Stimulated activated CD8-positive, alpha-beta memory T cell treated with anti-CD3 and anti-CD28 coated beads, Interleukin-7, amount 100 ng/mL, for 48 hours (primary cell): ENCODE results near the gene KRTAP22-1.

ENCODE experiments used
- DNase-seq, 2 donors: peaks; one replicate each; pipeline ENCODE4 v3.0.0-alpha.2; 2020; ENCODE audit warnings: low read depth in 1 of 2; ENCODE audit errors: extremely low read depth in 1 of 2

The KRTAP22-1 gene

DNA sequence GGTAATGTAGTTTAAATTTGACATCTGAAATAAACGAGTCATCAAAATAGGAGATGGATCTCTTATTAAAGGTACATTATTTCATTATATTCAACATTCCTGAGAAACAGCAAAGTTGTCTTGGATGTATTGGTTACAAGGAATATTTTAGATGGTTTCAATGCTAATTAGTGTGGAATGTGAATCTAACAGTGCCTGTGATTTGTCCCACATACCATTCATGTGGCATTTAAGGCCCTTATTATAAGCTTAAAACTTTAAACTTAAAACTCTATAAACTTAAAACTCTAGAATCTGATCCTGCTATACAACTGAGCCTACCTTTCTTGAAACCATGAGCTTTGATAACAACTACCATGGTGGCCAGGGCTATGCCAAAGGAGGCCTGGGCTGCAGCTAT is at the start of gene KRTAP22-1:
KRTAP22-1 (plus strand) TSS at position 301 of the 400 bp plus-strand sequence.
- DNase-seq: no peak

GRCh38 chr21:30552782-30553181 is 48.1 kb upstream of the KRTAP22-1 start:
- DNase-seq: no peak

GRCh38 chr21:30555095-30555494 is 45.8 kb upstream of the KRTAP22-1 start:
- DNase-seq: no peak

GRCh38 chr21:30561264-30561895 is 39.5 kb upstream of the KRTAP22-1 start, which contains the start of gene KRTAP19-7:
Gene KRTAP19-7, minus strand, starts transcription at chr21:30561314. Its CDS starts 25 bp downstream, at chr21:30561289.
- DNase-seq: no peak

DNA sequence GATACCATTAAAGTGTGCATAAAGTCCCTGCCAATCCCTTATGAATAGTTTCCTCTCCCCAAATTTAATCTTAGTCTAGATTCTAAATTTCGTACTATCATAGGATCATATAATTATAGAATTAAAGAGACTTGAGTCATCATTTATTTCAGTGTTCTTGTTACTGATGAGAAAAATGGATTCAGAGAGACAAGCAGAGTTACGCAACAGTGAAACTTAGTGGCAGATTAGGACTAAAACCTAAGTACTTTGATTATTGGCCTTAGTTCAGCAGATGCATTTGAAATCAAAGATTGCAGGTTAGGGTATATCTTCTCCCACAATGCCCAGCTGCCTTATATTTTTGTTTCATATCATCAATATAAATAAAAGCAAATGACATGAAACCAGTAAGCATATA is 38.9 kb upstream of the KRTAP22-1 start:
- DNase-seq: no peak

DNA sequence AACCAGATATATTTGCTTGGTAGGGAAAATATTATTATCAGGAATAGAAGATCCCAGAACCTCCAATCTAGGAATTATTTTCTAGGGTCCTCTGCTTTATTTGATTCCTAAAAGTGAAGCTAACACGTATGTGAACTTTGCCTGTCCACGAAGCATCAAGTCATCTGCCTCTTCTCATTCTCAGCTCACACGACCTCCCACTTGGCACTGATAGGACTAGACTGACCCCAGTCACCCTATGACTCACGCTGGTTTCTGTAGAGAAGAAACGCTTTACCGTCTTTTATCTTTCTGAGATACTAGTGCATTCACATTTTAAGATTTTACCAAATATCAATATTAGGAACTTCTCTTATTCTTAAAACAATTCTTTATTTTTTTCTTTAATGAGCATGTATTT is 37.8 kb upstream of the KRTAP22-1 start:
- no peak for DNase-seq

DNA sequence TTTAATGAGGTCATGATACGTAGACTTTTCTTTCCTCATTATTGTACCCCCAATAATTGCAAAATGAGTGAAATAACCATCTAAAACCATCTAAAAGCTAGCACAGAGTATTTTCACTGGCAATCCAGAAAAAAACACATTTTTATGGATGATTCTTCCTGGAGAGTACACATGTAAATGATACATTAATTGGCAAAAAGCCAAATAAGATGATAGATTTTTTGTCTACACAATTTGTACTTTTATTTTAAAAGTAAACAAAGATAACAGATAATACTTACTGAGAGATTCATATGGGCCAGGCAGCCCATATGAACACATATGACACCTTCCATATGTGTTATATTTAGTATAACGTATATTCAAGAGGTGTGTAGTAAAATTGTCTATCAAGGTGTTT is 37.3 kb upstream of the KRTAP22-1 start:
- no peak for DNase-seq

DNA sequence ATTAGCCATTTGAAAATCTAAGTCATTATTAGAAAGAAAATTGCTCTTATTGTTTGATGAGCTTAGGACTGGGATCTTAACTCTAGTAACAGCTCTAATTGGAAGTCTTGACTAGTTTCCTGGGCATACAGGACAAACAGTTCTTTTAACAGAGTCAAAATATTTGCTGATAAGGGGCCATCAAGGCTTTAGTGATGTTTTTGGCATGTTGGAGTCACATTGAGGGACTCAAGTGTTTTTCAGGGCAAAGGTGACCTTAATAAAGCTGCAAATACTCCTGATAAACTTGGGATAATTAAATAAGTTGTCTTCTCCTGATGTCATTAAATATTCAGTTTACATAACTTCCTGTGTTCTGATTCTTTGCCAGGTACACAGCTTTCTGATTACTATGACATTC is 33.3 kb upstream of the KRTAP22-1 start:
- no peak for DNase-seq

DNA sequence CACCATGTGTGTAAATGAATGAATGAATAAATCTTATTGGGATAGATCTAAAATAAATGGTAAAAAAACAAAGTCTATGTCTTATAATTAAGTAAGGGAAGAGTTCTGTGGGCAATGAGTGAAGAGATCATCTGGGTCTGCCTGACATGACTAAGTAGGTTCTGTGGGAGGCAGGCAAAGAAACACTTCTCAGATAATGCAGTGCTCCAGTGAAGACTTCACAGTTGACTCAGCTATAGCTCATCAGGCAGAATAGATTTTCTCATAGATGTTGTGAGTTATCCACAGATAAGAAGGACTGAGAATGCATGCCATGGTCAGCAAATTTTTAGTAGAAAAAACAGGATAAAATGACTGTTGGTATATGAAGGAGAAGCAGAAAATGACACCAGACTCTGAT is 23.1 kb upstream of the KRTAP22-1 start:
- DNase-seq: no peak

- no peak for DNase-seq
Measured at GRCh38 chr21:30579346-30579745, 21.5 kb upstream of the KRTAP22-1 start.

GRCh38 chr21:30580132-30580531 is 20.8 kb upstream of the KRTAP22-1 start:
- DNase-seq: no peak

GRCh38 chr21:30582870-30583269 is 18.0 kb upstream of the KRTAP22-1 start:
- DNase-seq: no peak

GRCh38 chr21:30590297-30590696 is 10.6 kb upstream of the KRTAP22-1 start, which contains the start of gene KRTAP22-2:
Gene KRTAP22-2, minus strand, starts transcription at chr21:30590397.
- no peak for DNase-seq

GRCh38 chr21:30592140-30592539 is 8.7 kb upstream of the KRTAP22-1 start, which contains the start of gene KRTAP6-3:
Gene KRTAP6-3, plus strand, starts transcription at chr21:30592440. Its CDS starts 6 bp downstream, at chr21:30592446.
- DNase-seq: no peak

GRCh38 chr21:30598802-30599201 is 2.1 kb upstream of the KRTAP22-1 start, which contains the start of gene KRTAP6-2:
Gene KRTAP6-2, minus strand, starts transcription at chr21:30598902. Its CDS starts 28 bp downstream, at chr21:30598874.
- no peak for DNase-seq

GRCh38 chr21:30605968-30606367 is 5.1 kb downstream of the KRTAP22-1 start:
- no peak for DNase-seq

GRCh38 chr21:30612132-30612531 is 11.2 kb downstream of the KRTAP22-1 start:
- no peak for DNase-seq

DNA sequence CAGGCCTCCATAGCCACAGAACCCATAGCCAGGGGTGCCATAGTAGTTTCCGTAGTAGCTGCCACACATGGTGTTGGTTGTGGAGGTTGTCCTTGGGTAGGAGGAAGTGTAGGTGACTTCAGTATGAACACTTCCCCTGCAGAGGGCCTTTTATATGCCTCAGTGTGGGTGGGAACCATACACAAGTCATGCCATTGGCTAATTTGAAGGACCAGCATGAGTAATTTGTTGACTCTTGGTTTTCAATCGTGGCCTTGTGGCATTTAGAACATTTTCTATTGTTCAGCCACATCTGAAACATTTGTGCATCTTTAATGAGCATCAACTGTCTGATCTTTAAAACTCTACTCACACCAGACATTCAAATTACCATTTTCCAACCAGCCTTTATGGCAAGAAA is 12.9 kb downstream of the KRTAP22-1 start, which contains the start of gene KRTAP6-1:
KRTAP6-1 (minus strand) TSS at position 95 of the 400 bp plus-strand sequence; CDS start at position 69, 26 bp downstream.
- DNase-seq: no peak

- DNase-seq: no peak
Measured at GRCh38 chr21:30615199-30615598, 14.3 kb downstream of the KRTAP22-1 start.

DNA sequence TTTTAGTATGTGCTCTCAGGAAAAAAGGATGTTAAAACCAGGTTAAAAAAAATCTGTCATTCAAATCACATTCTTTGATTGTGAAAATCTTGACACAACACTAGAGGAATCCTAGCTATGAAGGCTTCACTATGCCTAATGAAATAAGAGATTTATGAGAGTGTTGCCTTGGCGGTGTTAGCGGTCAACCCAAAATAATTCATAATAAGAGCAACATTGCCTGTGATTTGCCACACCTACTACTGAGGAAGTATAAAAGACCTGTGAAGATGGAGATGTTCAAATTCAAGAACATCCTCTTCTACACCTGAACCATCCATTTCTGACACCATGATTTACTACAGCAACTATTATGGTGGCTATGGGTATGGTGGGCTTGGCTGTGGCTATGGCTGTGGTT is 15.2 kb downstream of the KRTAP22-1 start, which contains the start of gene KRTAP20-1:
KRTAP20-1 (plus strand) TSS at position 301 of the 400 bp plus-strand sequence; CDS start at position 331, 30 bp downstream.
- no peak for DNase-seq

DNA sequence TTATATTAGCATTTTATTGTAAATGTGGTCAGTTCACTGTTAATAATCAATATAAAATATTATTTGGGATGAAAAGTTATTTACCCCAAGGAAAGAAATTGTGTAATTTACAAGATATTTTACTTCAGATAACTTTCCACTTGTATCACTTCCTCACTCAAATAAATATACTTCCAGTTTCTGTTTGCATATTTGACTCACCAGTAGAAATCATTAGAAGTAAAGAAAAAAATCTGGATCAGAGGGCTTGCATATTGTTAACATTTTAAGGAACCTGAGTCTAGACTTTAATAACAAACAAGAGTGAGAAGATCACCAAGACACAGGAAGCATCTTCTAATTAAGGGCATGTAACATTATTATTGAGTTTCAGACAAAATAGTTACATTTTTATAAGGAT is 19.2 kb downstream of the KRTAP22-1 start:
- DNase-seq: no peak

DNA sequence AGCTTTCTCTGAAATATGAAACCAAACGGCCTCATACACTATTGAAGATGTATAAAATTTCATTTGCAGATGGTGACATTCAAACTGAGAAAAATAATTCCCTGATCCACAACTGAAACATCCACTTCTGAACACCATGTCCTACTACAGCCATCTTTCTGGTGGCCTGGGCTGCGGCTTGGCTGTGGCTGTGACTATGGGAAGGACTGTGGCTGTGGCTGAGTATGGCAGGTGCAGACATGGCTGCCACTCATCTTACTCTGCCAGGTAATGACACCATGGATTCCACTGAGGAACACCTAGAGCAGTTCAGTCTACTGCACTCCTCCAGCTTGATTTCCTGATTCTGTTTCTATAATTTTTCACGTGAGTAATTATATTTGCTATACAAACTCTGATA is 19.6 kb downstream of the KRTAP22-1 start, which contains the start of gene KRTAP20-4:
KRTAP20-4 (plus strand) TSS at position 106 of the 400 bp plus-strand sequence.
- no peak for DNase-seq
